ENCODE data around the gene KLC1. TPM values are rescaled to one million over a fixed set of nuclear protein-coding genes. Genes with fewer than 3 reads are reported as not detected.
A peak's percentile ranks its signal among the peaks of the same experiment; 100 is the strongest.

The KLC1 gene
- total and polyA plus RNA-seq, 11 donors = 127 to 241 (median 158) TPM

- DNase-seq (no peak), ATAC-seq (no peak)
- peak overlapping the region in 9 of 12 donors; percentile 64 to 95 (median 83) for H3K4me3 ChIP-seq
- WGBS, 4 donors = 69 to 78% (median 73%) methylated on average over 16 of the region's 16 CpGs
- no peak overlapping the region for H3K27ac ChIP-seq
- H3K36me3 ChIP-seq = peaks cover 0 to 6% (median 0%) of the 10 kb centered on the region in 9 donors
- peaks cover 17 to 76% (median 53%) of the 10 kb centered on the region in 12 donors for H3K4me1 ChIP-seq
- TF ChIP-seq POLR2A (IDR thresholded peaks at IDR 0.05) = no peak
- no peak for TF ChIP-seq CTCF (IDR thresholded peaks at IDR 0.05)
- intact Hi-C loops (cut with DNase I) = loop anchor here in 3 of 10 donors (10.0 kb wide), 2 partner anchors 139 to 149 kb away; partner anchors contain the start of genes BAG5 (in 1 of the 3) and COA8 (in 1 of the 3)
- no peaks in the 10 kb centered on the region for H3K27me3 ChIP-seq
- no peaks in the 10 kb centered on the region for H3K9me3 ChIP-seq
Measured at GRCh38 chr14:103714063-103714724, 85.2 kb downstream of the KLC1 start.

GRCh38 chr14:103715052-103716000 lies 86.3 kb downstream of the KLC1 start, which contains the start of the genes XRCC3 and ZFYVE21:
Gene XRCC3 (minus strand): TSS chr14:103715451. CDS start chr14:103711087, 4,364 bp downstream.
Gene ZFYVE21 (plus strand): TSS chr14:103715810. CDS start chr14:103715842, 32 bp downstream.
- Histone ChIP-seq H3K4me3 (peak within 1 kb of the TSS; percentile 64 to 97 (median 82)), H3K9me3 (no peaks in the 10 kb centered on the region), H3K27ac (peak within 1 kb of the TSS; percentile 71 to 91 (median 84)), H3K4me1 (peaks cover 17 to 73% (median 51%) of the 10 kb centered on the region in 12 donors), H3K27me3 (no peaks in the 10 kb centered on the region), H3K36me3 (no peaks in the 10 kb centered on the region)
- TF ChIP-seq CTCF (IDR thresholded peaks at IDR 0.05) (no peak), POLR2A (IDR thresholded peaks at IDR 0.05) (peak; percentile 70 to 91)
- intact Hi-C loops (cut with DNase I) = loop anchor here in 3 of 10 donors (5.0 to 10.0 kb wide), 4 partner anchors 33 to 151 kb away; partner anchors contain the start of genes BAG5 (in 1 of the 3), COA8 (in 1 of the 3) and KLC1 (in 1 of the 3)
- 0 to 1% (median 1%) methylated on average over 55 to 121 of the region's 121 CpGs for WGBS, 4 donors
- DNase-seq (peak; percentile 99 to 100 (median 100)), ATAC-seq (peak; percentile 95 to 98 (median 96))

GRCh38 chr14:103716091-103716801 lies 87.2 kb downstream of the KLC1 start:
- Histone ChIP-seq H3K27ac (peak overlapping the region; percentile 71 to 91 (median 84)), H3K27me3 (no peaks in the 10 kb centered on the region), H3K4me3 (peak overlapping the region; percentile 64 to 97 (median 82)), H3K9me3 (no peaks in the 10 kb centered on the region), H3K4me1 (peaks cover 17 to 69% (median 46%) of the 10 kb centered on the region in 12 donors), H3K36me3 (no peaks in the 10 kb centered on the region)
- intact Hi-C loops (cut with DNase I) = loop anchor here in 3 of 10 donors (5.0 to 10.0 kb wide), 4 partner anchors 34 to 151 kb away; partner anchors contain the start of genes BAG5 (in 1 of the 3), COA8 (in 1 of the 3) and KLC1 (in 1 of the 3)
- DNase-seq (peak in 3 of 5 donors; percentile 42 to 78 (median 50)), ATAC-seq (peak in 2 of 4 donors; percentile 0)
- TF ChIP-seq POLR2A (IDR thresholded peaks at IDR 0.05) (no peak), CTCF (IDR thresholded peaks at IDR 0.05) (no peak)
- 3 to 10% (median 4%) methylated on average over 31 to 72 of the region's 72 CpGs for WGBS, 4 donors

Data from heart left ventricle (tissue), 16 donors.